Panc1 (cell line): ENCODE data around the gene SLC44A1.

Experiments
- CTCF ChIP-seq: fragments of 450-650 bp; IDR thresholded peaks from 2 replicates; pipeline ENCODE4 v1.5.1; 2017; ENCODE audit warnings: mild to moderate bottlenecking
- POLR2AphosphoS5 ChIP-seq: IDR thresholded peaks from 2 replicates; pipeline ENCODE4 v1.6.1; 2012; ENCODE audit warnings: mild to moderate bottlenecking, low read depth, low read length, moderate library complexity
- REST ChIP-seq, 2 experiments: IDR thresholded peaks; 2 replicates each; pipeline ENCODE4 v1.6.1; 2011 to 2012; ENCODE audit warnings: low read depth in 2 of 2, control low read depth in 1 of 2, low read length in 1 of 2, mild to moderate bottlenecking in 1 of 2, moderate library complexity in 1 of 2; ENCODE audit not compliant: insufficient read depth in 1 of 2
- SIN3A ChIP-seq: IDR thresholded peaks from 2 replicates; pipeline ENCODE4 v1.6.1; 2012; ENCODE audit warnings: low read depth, mild to moderate bottlenecking, low read length, moderate library complexity, borderline replicate concordance; ENCODE audit not compliant: insufficient read depth
- TCF7L2 ChIP-seq: IDR thresholded peaks from 2 replicates; pipeline ENCODE4 v1.6.1; 2011; ENCODE audit warnings: mild to moderate bottlenecking, low read depth, low read length, inconsistent platforms

GRCh38 chr9:105281926-105282325 lies 37.5 kb downstream of the SLC44A1 start:
- TF ChIP-seq CTCF (no peak), REST (IDR thresholded peaks at IDR 0.05; ENCODE audit: insufficient read depth in 1 of 2, low read depth in 2 of 2, low read length in 1 of 2) (no peak), POLR2AphosphoS5 (no peak), TCF7L2 (no peak), SIN3A (no peak)
